Skeletal muscle cell (primary cell): Measurements from ENCODE around the gene TIMM23B.
"Not testable (repeated sequence)": the region's sequence is repeated elsewhere in the genome, so short reads cannot be mapped to it uniquely, and the experiment has no call there.

ENCODE experiments used
- DNase-seq: peaks from one replicate; pipeline ENCODE4 v3.0.0-alpha.2; 2010; ENCODE audit warnings: low read depth
- H3K4me3 ChIP-seq: 2 replicates; pipeline ENCODE4 v1.5.1; 2011; ENCODE audit warnings: low read depth, mild to moderate bottlenecking, control low read depth, low read length, moderate library complexity

The TIMM23B gene, protein sequence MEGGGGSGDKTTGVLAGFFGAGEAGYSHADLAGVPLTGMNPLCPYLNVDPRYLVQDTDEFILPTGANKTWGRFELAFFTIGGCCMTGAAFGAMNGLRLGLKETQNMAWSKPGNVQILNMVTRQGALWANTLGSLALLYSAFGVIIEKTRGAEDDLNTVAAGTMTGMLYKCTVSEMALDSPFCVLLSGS

DNA sequence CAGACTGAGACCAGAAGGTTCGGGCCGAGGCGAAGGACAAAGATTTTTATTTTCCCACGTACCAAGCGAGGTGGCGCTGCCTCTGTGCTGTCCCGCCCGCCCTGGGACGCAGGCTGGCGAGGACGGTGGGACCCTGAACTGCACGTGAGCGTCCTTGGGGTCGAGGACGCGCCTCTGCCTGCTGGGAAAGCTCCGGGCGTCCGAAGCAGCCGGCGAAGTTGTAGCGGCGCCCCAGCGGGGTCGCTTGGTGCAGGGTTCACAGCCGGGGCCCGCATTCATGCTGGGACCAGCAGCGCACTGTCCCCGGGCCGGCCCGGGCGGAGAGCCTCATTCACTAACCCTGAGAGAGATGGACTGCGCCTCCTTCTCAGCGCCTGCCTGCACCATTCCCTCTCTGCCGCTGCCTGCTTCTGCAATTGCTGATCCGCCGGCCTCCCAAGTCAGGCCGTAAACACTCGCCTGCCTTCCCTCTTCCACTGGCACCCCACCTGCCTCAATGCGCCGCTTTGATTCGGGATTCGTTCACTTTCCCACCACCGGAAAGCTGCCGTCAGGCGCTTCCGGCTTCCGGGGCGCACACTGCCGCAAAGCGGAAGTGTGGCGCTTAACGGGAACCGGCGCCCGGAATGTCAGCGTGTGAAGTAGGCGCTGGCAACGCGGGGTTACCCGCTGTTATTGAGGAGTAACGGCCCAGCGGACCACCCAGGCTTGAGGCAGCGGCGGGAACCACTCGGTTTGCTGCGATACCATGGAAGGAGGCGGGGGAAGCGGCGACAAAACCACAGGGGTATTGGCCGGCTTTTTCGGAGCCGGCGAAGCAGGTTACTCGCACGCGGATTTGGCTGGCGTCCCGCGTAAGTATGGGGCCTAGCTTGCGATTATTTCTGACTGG lies at the start of gene TIMM23B, which contains the start of gene PARG:
Gene TIMM23B, plus strand, starts transcription at position 607 of the 892 bp plus-strand sequence. Its CDS starts 142 bp downstream, at position 749.
Gene PARG, minus strand, starts transcription at position 581 of the 892 bp plus-strand sequence. Its CDS starts 302 bp downstream, at position 279.
- DNase-seq = peak; percentile 48
- H3K4me3 ChIP-seq = peak within 1 kb of the TSS; percentile 68

DNA sequence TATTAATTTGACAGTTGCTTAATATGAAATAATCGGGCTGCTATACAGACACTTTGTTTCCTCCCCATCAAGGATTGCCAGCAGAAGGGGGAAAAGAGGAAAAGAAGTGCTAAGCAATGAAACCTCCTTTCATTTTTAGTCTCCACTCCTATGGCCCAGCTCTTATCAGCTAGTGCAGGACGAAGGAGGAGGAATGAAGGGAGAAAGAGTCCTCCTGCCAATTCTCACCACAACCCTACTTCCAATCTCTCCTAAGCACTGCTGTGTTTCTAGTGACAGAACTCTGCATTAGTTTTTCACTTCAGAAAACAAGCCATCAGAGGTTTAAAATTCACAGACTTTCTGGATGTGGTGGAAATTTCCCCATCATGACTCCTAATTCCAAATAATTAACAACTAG lies 41.9 kb upstream of the TIMM23B start:
- not testable (repeated sequence) for H3K4me3 ChIP-seq, DNase-seq

DNA sequence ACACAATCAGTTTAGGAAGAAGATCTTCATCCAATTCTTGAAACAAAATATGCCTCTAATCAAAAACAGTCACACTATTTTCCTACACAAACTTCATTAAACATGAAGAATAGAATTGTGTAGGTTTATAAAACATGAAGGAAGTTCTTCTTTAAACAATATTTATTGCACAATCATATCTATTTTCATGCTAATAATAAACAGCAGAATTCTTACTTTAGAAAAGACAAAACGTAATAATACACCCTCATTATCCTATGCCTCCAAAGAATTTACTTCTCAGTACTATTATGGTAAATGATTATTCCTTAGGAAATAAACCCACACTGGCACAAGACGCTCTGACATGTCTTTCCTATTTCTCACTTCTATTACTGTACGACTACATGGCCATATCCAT lies 41.4 kb upstream of the TIMM23B start:
- H3K4me3 ChIP-seq, DNase-seq: not testable (repeated sequence)

DNA sequence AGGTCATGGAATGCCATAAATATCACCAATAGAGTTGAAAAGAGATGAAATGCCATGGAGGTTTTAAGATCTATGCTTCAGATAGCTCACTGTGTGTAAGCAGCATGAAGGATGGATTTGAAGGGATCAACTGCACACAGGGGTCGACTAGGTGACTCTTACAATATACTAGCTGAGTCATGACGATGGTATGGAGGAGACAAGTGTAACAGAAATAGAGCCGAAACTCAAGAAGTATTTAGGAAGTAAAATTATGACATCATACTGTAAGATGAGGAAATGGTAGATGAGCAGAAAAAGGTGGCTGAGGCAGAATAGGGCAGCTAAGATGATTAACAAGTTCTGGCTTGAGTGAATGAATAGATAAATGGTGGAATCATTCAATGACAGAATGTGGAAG lies 38.0 kb upstream of the TIMM23B start:
- DNase-seq = not testable (repeated sequence)

DNA sequence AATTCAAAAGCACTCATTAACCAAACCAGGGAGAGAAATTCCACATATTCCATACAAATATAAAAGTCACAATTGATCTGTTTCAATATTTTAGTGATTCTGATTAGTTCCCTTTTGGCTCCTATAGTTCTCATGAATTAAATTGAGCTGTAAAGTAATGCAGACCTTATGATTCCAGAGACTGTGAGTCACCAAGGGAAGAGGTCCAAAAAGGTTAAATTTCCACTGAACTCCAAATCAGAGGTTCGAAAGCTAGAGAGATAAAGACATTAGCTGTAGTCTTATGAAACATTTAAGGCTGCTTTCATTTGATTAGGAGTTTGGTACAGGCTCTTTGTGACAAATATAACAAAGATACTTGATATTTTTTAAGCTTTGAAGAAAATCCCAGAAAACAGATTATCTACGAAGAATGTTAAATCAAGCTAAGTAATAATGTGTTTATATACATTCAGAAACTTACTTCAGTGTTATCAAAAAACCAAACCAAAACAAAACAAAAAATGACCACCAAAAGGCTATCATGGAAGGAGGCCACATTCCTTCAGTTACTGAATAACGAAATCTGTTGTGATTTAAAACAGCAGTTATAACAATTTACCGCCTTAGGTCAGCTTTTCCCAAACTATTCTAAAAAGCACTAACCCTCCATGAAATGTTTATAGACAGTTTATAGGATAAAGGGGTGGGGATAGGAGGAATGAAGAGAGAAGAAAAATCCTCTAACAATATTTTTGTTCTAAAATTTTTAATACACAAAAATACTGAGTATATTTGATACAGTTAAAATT lies 33.4 kb upstream of the TIMM23B start:
- not testable (repeated sequence) for DNase-seq, H3K4me3 ChIP-seq

More for the DNA sequence above, 38.0 kb upstream of the TIMM23B start:
- H3K4me3 ChIP-seq = not testable (repeated sequence)

DNA sequence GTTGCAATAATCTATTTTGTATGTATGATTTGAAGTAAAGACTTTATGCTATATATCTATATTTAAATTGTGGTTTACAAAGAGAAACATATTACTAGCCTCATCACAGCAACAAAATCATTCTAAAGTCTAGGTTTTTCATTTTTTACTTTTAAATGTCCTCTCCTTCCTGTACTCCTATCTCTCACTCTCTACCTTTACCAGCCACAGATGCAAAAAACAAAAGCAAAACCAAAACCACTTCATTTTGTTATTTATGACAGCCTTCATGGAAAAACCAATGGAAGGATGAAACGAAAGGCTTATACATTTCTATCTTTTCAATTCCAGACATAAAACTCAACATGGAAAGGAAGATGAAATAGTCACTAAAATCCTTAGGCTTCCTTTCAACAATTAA lies 31.6 kb upstream of the TIMM23B start:
- H3K4me3 ChIP-seq, DNase-seq: not testable (repeated sequence)

DNA sequence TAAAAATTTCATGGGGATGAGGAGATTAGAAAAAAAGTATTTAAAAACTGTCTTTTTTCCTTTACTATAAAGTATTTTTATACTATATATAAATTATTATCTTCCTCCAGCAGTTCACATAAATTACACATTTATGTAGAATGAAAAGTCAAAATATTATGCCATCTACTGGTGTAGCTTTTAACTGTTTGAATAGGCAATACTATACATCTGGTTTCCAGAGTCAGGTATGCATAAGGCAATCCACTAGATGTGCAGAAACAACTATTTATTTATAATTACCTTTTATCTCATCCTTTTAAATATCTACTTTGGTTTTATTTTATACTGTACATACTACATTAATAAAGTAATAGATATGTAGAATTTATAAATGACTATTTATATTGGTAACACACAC lies 25.4 kb upstream of the TIMM23B start:
- not testable (repeated sequence) for H3K4me3 ChIP-seq, DNase-seq

DNA sequence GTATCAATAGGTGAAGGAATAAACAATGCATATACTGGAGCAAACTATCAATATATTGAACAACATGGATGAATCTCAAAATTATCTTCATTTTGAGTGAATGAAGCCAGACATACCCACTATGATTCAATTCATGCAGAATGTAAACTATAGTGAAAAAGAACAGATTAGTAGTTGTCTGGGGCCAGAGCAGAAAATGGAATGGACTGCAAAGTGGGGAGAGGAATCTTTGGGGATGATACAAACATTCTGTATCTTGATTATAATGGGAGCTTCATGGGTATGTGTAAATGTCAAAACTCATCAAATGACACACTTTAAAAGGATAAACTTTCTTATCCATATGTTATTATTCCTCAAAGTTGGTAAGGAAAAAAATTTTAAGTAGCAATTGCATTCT lies 23.9 kb upstream of the TIMM23B start:
- H3K4me3 ChIP-seq, DNase-seq: not testable (repeated sequence)

DNA sequence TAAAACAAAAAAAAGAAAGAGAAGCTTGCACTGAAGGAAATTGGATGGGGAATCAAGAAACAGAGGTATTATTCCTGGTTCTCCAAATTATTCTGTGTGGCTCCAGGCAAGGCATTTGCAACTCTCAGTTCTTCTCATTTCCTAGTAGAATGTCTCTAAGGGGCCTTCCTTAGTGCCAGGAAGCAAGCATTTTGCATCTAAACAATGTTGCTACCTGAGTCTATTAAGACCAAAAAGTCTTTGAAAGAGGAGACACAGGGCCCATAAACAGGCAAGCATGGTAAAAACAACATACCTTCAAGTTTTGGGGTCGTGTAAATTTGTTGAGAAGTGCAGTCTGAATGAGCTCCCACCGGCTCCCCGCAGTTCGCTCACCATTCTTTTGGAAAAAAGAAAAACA lies 19.8 kb upstream of the TIMM23B start:
- not testable (repeated sequence) for H3K4me3 ChIP-seq, DNase-seq

DNA sequence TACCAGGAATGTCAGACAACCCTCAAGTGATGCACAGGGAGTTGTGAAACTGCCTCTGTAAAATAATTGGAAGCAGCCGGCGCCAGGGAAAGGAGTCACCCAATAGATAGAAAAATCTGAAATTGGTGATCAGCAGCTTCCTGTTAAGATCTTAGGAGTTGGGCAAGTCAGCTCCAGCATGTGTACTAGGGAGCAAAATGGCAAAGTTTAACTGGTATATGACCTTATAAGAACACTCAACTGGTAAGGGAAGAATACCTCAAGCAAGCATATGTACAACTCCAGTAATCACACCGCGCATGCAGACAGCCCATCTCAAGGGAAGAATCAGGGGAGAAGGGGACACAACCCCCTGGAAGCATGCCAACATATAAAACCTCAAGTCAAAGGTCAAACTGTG lies 18.3 kb upstream of the TIMM23B start:
- H3K4me3 ChIP-seq, DNase-seq: not testable (repeated sequence)

DNA sequence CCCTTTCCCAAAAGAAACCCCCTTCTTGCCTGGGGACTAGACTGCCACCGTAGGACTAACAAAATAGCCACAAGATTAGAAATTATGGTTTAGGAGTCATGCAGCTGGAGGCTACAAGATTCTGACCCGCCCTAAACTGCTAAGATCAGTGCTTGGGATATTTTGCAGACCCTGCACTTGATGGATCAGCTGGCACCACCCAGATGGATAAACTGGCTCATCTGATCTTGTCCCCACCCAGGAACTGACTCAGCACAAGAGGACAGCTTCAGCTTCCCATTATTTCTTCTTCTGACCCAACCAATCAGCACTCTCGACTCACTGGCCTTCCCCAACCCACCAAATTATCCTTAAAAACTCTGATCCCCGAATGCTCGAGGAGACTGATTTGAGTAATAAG lies 10.6 kb upstream of the TIMM23B start:
- not testable (repeated sequence) for DNase-seq, H3K4me3 ChIP-seq

DNA sequence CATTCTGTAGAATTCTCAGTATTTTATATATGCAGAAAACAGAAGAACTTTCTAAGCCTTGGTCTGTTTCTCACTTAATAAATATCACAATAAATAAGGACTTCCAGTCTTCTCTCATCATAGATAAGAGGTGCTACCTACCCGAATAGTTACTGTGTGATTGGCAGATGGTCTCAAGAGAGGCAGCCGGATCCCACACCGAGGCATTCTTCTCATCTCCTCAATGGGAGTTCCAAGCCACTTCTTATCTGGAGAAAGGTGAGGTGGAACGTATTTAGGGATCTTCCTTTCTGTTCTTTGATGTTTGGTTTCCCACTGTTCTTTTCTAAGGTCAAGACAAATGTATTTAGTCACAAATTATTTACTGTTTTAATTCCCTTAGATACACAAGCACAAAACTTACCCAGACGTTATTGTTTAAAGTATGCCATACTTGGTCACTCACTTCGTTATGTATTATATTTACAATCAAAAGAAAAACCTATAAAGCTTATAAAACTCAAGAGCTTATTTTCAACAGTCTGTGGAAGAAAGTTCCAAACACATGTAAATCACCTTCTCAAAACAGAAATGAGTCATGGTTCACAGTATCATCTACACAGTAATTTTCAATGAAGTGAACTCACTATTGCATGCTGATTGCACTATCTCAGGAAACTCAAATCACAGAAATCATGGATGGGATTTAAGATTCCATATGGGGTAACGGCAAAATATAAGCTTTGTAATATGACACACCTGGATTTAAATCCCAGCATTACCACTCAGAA lies 9.7 kb upstream of the TIMM23B start:
- not testable (repeated sequence) for DNase-seq, H3K4me3 ChIP-seq

DNA sequence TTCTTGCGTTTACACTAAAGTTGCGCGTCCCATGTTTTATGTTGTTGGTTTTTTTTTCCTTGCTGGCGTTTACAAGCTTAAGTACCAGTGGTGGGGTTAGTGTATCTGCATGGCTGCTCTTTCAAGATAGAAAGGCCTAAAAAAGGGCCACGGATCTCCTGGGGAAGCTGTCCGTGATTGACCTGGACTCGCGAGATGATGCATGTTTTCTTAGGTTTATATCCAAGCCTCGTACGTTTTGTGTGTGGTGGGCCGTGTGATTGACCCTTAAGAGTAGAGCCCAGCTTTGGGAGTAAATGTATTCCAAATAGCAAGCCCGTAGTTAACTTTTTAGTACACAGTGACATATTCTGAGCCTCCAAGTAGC lies 469 bp downstream of the TIMM23B start:
- not testable (repeated sequence) for DNase-seq

DNA sequence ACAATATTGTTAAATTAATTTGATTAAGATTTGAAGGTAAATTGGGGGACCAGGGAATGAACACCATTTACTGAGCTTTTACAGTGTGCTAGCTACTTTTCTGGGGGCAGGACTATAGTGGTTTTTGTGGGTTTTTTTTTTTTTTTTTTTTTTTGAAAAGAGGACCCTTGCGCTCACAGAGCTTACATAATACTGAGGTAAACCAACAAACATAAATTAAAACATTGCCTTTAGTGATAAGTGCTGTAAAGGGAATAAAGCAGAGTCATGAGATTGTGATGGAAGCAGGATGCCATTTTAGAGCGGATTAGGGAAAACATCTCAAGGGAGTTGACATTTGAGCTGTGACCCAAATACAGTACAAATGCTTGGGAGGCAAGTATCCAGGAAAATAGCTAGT lies 1.8 kb downstream of the TIMM23B start:
- DNase-seq, H3K4me3 ChIP-seq: not testable (repeated sequence)

More for the DNA sequence above, 469 bp downstream of the TIMM23B start:
- peak overlapping the region; percentile 68 for H3K4me3 ChIP-seq

DNA sequence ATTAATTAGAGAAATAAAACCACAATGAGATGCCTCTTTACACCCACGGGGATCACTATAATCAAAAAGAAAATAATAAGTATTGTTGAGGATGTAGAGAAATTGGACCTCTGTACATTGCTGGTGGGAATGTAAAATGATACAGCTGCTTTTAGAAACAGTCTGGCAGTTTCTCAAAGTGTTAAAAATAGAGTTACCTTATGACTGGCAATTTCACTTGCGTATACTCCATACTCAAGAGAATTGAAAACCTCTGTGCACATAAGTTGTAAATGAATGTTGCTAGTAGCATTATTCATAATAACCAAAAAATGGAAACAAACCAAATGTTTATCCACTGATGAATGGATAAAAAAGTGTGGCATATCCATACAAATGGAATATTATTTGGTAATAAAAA lies 6.3 kb downstream of the TIMM23B start:
- DNase-seq, H3K4me3 ChIP-seq: not testable (repeated sequence)

DNA sequence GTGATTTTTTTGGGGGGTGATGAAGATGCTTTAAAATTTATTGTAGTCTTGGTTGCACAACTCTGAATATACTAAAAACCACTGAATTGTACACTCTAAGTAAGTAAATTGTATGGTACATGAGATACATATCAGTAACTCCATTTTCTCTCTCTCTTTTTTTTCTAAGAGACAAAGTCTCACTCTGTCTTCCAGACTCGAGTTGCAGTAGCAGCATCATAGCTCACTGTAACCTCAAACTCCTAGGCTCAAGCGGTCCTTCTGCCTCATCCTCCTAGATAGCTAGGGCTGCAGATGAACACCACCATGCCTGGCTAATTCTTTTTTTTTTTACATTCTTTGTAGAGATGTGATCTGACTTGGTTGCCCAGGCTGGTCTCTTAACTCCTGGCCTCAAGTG lies 6.9 kb downstream of the TIMM23B start:
- H3K4me3 ChIP-seq, DNase-seq: not testable (repeated sequence)

DNA sequence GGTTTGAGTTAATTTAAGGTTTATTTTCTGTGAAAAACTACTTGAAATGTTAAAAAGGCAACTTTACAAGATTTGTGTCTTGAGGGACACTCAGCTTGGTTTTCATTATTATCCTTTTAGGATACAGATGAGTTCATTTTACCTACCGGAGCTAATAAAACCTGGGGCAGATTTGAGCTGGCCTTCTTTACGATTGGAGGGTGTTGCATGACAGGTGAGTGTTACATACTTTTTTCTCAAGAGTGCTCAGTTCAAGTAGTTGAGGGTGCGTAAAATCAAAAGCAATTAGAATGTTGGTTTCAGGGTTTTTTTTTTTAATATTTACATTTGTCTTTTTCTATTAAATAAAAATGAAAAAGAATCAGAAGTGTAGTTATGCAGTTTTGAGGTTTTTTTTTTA lies 10.2 kb downstream of the TIMM23B start:
- H3K4me3 ChIP-seq, DNase-seq: not testable (repeated sequence)

DNA sequence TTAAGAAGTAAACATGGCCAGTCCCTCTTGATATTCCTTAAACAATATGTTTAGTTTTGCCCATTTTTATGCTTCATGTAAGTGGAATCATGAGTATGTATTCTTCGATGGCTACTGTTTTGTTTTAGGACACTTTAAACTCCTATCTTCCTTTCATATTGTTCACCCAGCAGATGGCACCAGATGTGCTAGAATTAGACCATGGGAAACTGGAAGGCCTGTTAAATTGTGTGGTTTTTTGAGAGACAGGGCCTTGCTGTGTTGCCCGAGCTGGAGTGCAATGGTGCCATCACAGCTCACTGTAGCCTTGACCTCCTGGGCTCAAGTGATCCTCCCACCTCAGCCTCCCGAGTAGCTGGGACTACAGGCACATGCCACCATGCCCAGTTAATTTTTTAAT lies 11.3 kb downstream of the TIMM23B start:
- DNase-seq, H3K4me3 ChIP-seq: not testable (repeated sequence)

DNA sequence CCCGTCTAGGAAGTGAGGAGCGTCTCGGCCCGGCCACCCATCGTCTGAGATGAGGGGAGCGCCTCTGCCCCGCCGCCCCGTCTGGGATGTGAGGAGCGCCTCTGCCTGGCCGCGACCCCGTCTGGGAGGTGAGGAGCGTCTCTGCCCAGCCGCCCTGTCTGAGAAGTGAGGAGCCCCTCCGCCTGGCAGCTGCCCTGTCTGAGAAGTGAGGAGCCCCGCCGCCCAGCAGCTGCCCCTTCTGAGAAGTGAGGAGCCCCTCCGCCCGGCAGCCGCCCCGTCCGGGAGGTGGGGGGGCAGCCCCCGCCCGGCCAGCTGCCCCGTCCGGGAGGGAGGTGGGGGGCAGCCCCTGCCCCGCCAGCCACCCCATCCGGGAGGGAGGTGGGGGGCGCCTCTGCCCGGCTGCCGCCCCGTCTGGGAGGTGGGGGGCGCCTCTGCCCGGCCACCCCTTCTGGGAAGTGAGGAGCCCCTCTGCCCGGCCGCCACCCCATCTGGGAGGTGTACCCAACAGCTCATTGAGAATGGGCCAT lies 28.5 kb downstream of the TIMM23B start:
- not testable (repeated sequence) for DNase-seq, H3K4me3 ChIP-seq
